BJ (cell line): ENCODE results near the gene CRKL. TPM values are rescaled to one million over a fixed set of nuclear protein-coding genes. Genes with fewer than 3 reads are reported as not detected.

Experiments
- CTCF ChIA-PET: fragments of 350-600 bp; formaldehyde crosslinking; extraction: SDS; loops from one replicate; lab custom pipeline; 2021; ENCODE audit warnings: antibody characterized with exemption, inconsistent platforms; lab: Yijun Ruan, JAX
- POLR2A ChIA-PET: fragments of 300-600 bp; sonication (Branson Sonifier 250); formaldehyde crosslinking; extraction: SDS; loops from one replicate; lab custom pipeline; 2021; ENCODE audit warnings: antibody characterized with exemption; lab: Charles Lee
- DNase-seq: peaks from one replicate; pipeline ENCODE4 v3.0.0-alpha.2; 2011; ENCODE audit warnings: low read depth
- H3K27me3 ChIP-seq: 2 replicates; pipeline ENCODE4 v1.6.0; 2011; ENCODE audit warnings: low read length; ENCODE audit not compliant: control insufficient read depth, insufficient read depth
- H3K36me3 ChIP-seq: 2 replicates; pipeline ENCODE4 v1.5.1; 2011; ENCODE audit warnings: low read length; ENCODE audit not compliant: control insufficient read depth, insufficient read depth
- H3K4me3 ChIP-seq: 2 replicates; pipeline ENCODE4 v1.5.1; 2011; ENCODE audit warnings: low read depth, mild to moderate bottlenecking, control low read depth, low read length
- CTCF ChIP-seq: IDR thresholded peaks from 2 replicates; pipeline ENCODE4 v1.5.1; 2011; ENCODE audit warnings: low read depth, mild to moderate bottlenecking, control low read depth, inconsistent platforms, low read length, moderate library complexity; ENCODE audit not compliant: insufficient read depth
- polyA plus RNA-seq: library from polyadenylated mRNA; depleted of rRNA; stranded (reverse); fragments of >200 nt; gene quantifications from 2 replicates; pipeline ENCODE4 v1.2.3, GENCODE V29; 2011

CRKL gene
- polyA plus RNA-seq, 1 experiment: 14.7 TPM

DNA sequence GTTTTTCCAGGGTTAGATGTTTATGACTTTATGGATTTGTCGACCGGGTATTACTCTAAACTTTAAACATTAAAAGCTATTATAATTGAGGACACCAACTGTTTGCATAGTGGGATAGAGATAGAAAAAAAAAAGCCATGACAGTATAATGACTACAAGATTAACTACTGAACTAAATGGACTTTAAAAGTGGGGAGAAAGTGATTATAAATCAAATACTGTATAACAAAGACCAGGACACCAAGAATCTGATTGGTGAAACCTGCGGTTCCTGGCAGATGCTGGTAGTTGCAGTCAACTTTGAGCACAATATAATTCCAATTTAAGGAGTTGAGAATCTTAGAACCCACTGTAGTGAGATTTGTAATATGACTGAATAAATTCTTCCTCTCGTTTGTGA, 2.5 kb downstream of the CRKL start:
- peak overlapping the region; percentile 97 for H3K4me3 ChIP-seq
- ChIA-PET POLR2A (no interaction called here), CTCF (no interaction called here)
- DNase-seq: no peak
- H3K36me3 ChIP-seq: no peaks in the 10 kb centered on the region
- no peak for TF ChIP-seq CTCF
- H3K27me3 ChIP-seq: no peaks in the 10 kb centered on the region

GRCh38 chr22:20920881-20921203, 3.6 kb downstream of the CRKL start:
- Histone ChIP-seq H3K4me3 (peak overlapping the region; percentile 97), H3K27me3 (no peaks in the 10 kb centered on the region), H3K36me3 (no peaks in the 10 kb centered on the region)
- ChIA-PET POLR2A (no interaction called here), CTCF (interaction anchor here (0.9 to 1.4 kb wide), 3 partner anchors 17 to 35 kb away, joined by 3 to 4 read pairs (median 3); no protein-coding TSS in a partner anchor)
- DNase-seq: no peak
- no peak for TF ChIP-seq CTCF

DNA sequence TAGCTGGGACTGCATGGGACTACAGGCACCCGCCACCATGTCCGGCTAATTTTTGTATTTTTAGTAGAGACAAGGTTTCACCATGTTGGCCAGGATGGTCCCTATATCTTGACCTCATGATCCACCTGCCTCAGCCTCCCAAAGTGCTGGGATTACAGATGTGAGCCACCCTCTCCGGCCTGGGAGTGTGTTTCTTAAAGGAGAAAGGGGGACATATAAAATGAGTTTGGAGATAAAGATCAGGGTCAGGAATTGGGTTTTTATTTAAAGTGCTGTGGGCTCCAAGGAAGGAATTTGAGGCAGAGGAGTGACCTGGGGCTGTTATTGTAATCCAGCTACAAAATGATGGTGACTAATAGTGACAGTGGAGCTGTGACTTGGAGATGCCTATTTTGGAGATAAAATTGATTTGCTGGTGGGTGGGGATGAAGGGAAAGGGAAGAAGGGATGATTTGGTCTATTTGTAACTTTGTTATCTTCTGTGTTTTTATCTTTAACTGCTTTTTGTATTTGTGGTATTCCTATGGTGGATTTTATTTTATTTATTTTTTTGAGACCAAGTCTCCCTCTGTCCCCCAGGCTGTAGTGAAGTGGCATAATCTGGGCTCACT, 5.0 kb downstream of the CRKL start:
- POLR2A ChIA-PET: interaction anchor here (0.6 kb wide), 1 partner anchor 53 kb away, joined by 8 read pairs; no protein-coding TSS in a partner anchor
- no peaks in the 10 kb centered on the region for H3K27me3 ChIP-seq
- no peak for TF ChIP-seq CTCF
- H3K4me3 ChIP-seq: no peak overlapping the region
- CTCF ChIA-PET: interaction anchor here (1.2 to 1.4 kb wide), 3 partner anchors 17 to 60 kb away, joined by 3 to 4 read pairs (median 3); partner anchors contain the start of gene LZTR1
- no peak for DNase-seq
- H3K36me3 ChIP-seq: no peaks in the 10 kb centered on the region; the same call in 1 of the 2 replicates

DNA sequence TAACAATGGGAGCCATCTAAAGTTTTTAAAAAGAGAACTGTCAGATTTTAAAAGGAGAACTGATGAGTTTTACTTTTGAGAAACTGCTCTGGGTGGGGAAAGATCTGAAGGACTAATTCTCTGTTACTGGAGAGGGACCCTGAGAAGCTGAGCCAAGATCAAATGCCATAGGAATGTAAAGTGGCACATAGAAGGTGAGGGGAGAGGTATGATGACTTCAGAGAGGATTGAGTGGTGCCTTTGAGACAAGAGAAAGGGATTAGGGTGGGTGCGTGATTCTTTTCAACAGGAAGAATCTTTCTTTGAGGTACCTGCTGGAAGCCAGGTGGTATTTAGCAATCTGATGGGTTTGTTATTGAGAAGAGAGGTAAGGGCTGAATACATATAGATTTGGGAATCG, 9.0 kb downstream of the CRKL start:
- Histone ChIP-seq H3K4me3 (no peak overlapping the region), H3K36me3 (no peaks in the 10 kb centered on the region; the same call in 1 of the 2 replicates), H3K27me3 (no peaks in the 10 kb centered on the region)
- no peak for TF ChIP-seq CTCF
- CTCF ChIA-PET: interaction anchor here (0.6 to 1.4 kb wide), 2 partner anchors 41 to 306 kb away, joined by 4 to 6 read pairs; no protein-coding TSS in a partner anchor
- DNase-seq: no peak
- POLR2A ChIA-PET: interaction anchor here (0.6 kb wide), 1 partner anchor 56 kb away, joined by 3 read pairs; the partner anchor contains the start of gene LZTR1

- no peak for DNase-seq
- ChIA-PET CTCF (interaction anchor here (1.3 kb wide), 1 partner anchor 11 kb away, joined by 3 read pairs; the partner anchor contains the start of gene CRKL), POLR2A (no interaction called here)
- Histone ChIP-seq H3K4me3 (no peak overlapping the region), H3K36me3 (no peaks in the 10 kb centered on the region; the same call in 1 of the 2 replicates), H3K27me3 (no peaks in the 10 kb centered on the region)
- no peak for TF ChIP-seq CTCF
Measured at GRCh38 chr22:20927940-20928572, 10.8 kb downstream of the CRKL start.
